AG09309 (cell line): ENCODE measurements around the gene PGF.

Source experiments
- DNase-seq: peaks from one replicate; pipeline ENCODE4 v3.0.0-alpha.2; 2010; ENCODE audit warnings: low read depth
- H3K4me3 ChIP-seq: 2 replicates; pipeline ENCODE4 v1.5.1; 2011; ENCODE audit warnings: mild to moderate bottlenecking, low read depth, low read length, moderate library complexity; ENCODE audit not compliant: control insufficient read depth
- TF ChIP-seq, protein P1 (sequence below): IDR thresholded peaks from 2 replicates; pipeline ENCODE4 v1.5.1; 2011; ENCODE audit warnings: mild to moderate bottlenecking, low read depth, low read length, inconsistent platforms; ENCODE audit not compliant: insufficient read depth, control insufficient read depth; ENCODE audit errors: missing control alignments

Gene PGF

DNA sequence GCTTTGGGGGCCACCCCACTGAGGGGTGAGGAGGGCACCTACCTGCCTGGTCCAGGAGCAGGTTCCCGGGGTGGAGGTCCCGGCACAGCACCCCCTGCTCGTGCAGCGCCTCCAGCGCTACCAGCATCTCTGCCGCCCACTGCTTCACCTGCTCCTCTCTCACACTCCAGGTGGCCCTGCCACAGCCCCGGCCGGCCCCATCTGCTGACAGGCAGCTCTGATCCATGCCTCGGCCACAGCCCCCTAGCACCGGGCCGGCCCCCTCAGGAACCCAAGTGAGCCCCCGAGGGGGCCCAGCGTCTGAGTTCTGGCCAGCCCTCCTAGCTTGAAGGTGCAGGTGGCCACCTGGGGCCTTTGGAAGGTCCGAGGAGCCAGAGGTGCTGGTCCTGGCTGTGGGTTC lies 45.9 kb downstream of the PGF start:
- no peak for DNase-seq
- TF ChIP-seq, protein P1, sequence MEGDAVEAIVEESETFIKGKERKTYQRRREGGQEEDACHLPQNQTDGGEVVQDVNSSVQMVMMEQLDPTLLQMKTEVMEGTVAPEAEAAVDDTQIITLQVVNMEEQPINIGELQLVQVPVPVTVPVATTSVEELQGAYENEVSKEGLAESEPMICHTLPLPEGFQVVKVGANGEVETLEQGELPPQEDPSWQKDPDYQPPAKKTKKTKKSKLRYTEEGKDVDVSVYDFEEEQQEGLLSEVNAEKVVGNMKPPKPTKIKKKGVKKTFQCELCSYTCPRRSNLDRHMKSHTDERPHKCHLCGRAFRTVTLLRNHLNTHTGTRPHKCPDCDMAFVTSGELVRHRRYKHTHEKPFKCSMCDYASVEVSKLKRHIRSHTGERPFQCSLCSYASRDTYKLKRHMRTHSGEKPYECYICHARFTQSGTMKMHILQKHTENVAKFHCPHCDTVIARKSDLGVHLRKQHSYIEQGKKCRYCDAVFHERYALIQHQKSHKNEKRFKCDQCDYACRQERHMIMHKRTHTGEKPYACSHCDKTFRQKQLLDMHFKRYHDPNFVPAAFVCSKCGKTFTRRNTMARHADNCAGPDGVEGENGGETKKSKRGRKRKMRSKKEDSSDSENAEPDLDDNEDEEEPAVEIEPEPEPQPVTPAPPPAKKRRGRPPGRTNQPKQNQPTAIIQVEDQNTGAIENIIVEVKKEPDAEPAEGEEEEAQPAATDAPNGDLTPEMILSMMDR: no peak
- H3K4me3 ChIP-seq: no peak overlapping the region

DNA sequence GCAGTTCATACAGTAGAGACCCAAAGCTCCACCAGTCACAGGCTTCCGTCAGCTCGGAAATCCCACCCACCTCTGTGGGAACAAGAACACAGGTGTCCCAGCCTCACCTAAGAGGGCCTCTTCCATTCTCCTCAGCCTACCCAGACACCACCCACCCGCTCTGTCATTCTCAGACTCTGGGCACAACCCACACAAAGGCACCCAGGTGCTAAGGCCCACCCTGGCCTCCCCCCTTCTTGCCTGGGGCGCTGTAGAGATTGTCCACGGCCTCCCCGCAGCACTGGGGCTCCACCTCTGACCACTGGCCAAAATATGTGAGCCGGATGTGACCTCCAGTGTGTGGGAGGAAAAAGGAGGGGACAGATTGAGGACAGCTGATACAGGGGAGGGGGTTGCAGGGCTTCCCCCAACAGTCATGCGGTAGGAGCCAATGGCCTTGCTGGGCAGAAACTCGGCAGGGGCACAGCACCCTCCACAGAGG lies 46.5 kb downstream of the PGF start:
- TF ChIP-seq, protein P1: no peak
- no peak overlapping the region for H3K4me3 ChIP-seq
- no peak for DNase-seq

DNA sequence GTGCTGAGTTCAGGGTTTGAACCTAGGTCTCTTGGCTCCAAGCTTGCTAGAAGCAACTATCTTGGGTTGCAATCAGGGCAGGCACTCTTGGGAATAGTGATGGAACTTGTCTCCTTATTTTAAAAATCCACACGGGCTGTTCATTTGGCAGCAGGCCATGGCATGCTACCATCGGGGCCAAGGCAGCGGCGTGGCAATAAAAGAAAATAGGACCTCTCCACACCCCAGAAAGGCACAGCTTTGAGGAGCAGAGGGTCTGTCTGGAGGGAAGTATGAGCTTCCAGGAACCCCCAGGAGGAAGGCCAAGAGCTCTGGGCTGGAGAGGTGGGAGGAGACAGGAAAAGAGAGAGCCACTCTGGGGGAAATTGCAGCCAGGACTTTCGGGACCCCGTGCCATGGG lies 47.7 kb downstream of the PGF start:
- TF ChIP-seq, protein P1: no peak
- DNase-seq: no peak
- H3K4me3 ChIP-seq: no peak overlapping the region

DNA sequence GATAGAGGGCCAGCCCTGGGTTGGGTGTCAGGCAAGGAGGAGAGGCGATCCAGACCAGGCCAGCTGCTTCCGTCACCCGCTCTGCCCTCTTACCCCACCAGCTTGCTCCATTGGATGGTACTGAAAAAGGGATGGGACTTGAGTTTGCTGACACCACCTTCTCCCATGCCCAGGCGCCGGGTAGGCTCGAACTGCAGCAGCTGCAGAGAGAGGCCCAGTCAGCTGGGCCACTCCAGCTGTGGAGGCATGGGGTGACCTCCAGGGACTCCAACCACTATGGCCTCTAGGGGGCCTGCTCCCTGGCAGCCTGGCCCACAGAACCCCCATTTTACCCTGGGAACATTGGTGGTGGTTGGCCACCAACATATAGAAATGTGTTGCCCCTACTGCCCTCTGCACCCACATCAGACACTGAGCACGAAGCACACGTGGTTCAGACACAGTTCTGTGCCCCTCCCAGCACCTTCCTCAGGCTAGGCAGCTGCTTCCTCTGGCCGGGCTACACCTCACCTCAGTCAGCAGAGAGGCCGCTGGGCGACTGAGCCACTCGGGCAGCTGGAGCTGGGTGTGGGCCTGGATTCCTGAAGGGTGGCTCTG lies 48.4 kb downstream of the PGF start:
- no peak for DNase-seq
- no peak overlapping the region for H3K4me3 ChIP-seq
- TF ChIP-seq, protein P1: peak; percentile 33

DNA sequence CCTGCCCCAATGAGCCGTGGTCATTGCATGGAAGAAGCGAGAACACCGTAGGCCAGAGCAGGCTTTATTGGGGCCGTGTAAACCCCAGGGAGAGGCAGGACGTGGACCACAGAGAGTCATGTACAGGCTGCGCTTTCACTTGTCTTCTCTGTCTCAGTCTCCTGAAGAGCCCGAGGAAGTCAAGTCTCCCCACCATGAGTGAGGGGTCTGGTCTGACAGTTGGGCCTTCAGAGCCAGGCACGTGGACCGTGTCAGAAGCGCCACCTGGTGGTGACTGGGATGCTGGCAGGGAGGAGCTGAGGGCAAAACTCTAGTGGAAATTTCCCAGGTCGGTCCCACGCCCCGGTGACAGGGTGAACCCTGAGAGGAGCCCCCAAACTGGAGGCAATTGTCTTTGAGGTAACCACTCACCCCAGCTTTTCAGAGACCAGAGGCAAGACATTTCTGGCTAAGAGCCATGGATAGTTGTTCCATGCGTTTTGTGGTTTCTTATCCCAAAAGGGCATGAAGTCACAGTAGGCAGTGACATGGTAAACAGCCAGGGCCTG lies 49.7 kb downstream of the PGF start:
- no peak overlapping the region for H3K4me3 ChIP-seq
- DNase-seq: no peak
- TF ChIP-seq, protein P1: peak; percentile 98

DNA sequence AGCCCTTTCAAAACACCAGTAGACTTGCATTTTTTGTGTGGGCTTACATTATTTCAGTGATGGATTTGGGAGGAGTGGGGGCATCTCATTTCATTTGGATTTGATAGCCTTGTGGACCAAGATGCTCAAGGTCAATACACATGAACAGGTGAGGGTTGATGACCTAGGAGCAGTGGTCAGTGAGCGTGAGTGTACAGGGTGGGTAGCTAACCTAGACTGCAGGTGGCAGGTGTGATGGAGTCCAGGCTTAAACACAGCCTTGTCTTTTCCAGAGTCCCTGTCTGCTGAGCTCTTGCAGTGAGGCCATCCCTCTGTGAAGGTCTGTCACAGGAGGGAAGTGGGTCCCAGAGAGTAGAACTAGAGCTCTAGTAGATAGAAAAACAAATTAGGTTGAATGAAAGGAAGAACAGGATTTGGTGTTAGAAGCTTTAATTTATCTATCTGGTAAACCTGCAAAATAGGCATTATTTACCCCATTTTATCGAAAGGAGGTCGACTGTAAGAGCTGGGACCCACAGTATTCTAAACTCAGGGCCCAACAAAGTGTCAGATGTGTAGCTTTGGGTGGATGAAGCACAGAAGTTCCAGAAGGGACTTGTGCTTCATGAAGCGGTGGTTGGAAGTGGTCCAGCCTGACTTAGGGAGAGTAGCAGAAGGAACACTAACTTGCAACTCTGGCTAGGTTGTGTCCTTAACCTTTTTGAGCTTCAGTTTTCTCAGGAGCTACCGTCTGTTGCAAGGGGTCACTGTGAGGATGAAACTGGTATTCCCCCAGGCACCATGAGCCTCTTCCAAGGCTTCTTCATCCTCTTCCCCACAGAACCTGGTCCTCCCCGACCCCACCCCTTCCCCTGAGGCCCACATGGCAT lies 50.5 kb downstream of the PGF start:
- no peak overlapping the region for H3K4me3 ChIP-seq
- DNase-seq: no peak
- TF ChIP-seq, protein P1: no peak
